C4-2B (cell line): ENCODE results near the gene SMIM35.

Experiments used
- H3K27ac ChIP-seq: fragments of 450-650 bp; 2 replicates; pipeline ENCODE4 v1.5.1; 2017
- ZFX ChIP-seq: fragments of 450-650 bp; IDR thresholded peaks from 2 replicates; pipeline ENCODE4 v1.6.1; 2017
- TF ChIP-seq, protein P1 (sequence below): fragments of 450-650 bp; conservative IDR thresholded peaks from 2 replicates; pipeline ENCODE4 v1.5.1; 2017; ENCODE audit warnings: mild to moderate bottlenecking

Gene SMIM35

GRCh38 chr11:117959438-117960149, 127.2 kb downstream of the SMIM35 start:
- H3K27ac ChIP-seq, result no peak overlapping the region
- TF ChIP-seq ZFX, result no peak
- TF ChIP-seq, protein P1, sequence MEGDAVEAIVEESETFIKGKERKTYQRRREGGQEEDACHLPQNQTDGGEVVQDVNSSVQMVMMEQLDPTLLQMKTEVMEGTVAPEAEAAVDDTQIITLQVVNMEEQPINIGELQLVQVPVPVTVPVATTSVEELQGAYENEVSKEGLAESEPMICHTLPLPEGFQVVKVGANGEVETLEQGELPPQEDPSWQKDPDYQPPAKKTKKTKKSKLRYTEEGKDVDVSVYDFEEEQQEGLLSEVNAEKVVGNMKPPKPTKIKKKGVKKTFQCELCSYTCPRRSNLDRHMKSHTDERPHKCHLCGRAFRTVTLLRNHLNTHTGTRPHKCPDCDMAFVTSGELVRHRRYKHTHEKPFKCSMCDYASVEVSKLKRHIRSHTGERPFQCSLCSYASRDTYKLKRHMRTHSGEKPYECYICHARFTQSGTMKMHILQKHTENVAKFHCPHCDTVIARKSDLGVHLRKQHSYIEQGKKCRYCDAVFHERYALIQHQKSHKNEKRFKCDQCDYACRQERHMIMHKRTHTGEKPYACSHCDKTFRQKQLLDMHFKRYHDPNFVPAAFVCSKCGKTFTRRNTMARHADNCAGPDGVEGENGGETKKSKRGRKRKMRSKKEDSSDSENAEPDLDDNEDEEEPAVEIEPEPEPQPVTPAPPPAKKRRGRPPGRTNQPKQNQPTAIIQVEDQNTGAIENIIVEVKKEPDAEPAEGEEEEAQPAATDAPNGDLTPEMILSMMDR, result no peak

DNA sequence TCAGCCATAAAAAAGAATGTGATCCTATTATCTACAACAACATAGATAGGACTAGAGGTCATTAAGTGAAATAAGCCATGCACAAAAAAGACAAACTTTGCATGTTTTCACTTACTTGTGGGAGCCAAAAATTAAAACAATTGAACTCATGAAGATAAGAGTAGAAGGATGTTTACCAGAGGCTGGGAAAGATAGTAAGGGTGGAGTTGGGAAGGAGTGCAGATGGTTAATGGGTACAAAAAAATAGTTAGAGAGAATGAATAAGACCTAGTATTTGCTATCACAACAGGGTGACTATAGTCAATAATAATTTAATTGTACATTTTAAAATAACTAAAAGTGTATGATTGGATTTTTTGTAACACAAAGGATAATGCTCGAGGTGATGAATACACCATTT, 127.8 kb downstream of the SMIM35 start:
- H3K27ac ChIP-seq, result no peak overlapping the region

More for the DNA sequence above, 127.8 kb downstream of the SMIM35 start:
- TF ChIP-seq, protein P1, result no peak
- no peak for TF ChIP-seq ZFX
